H1 (cell line): ENCODE measurements around the gene ME3. TPM values are rescaled to one million over a fixed set of nuclear protein-coding genes. Genes with fewer than 3 reads are reported as not detected.

ENCODE experiments used
- CTCF ChIA-PET: fragments of 300-600 bp; sonication (Branson Sonifier 250); formaldehyde crosslinking; loops from one replicate; lab custom pipeline; 2021; ENCODE audit not compliant: partially characterized antibody; lab: Charles Lee
- POLR2A ChIA-PET: fragments of 300-600 bp; sonication (Branson Sonifier 250); formaldehyde crosslinking; loops from one replicate; lab custom pipeline; 2021; ENCODE audit warnings: inconsistent platforms; ENCODE audit not compliant: partially characterized antibody; lab: Charles Lee
- DNase-seq, 2 experiments: peaks; one replicate each; pipeline versions ENCODE4 v3.0.0 to v3.0.0-alpha.2; 2010 to 2022; ENCODE audit warnings: low spot score in 2 of 2, low read depth in 1 of 2, mixed read lengths in 1 of 2
- FAIRE-seq: peaks from 2 replicates; lab custom pipeline; 2011; peaks lifted over from hg19 to GRCh38; lab: Jason Lieb, UNC
- H2AFZ ChIP-seq: 2 replicates; pipeline ENCODE4 v1.8.1; 2012; ENCODE audit warnings: low read length, inconsistent platforms
- H2AK5ac ChIP-seq: 2 replicates; pipeline ENCODE4 v1.6.1; 2013; ENCODE audit warnings: low read depth, low read length
- H2BK120ac ChIP-seq: replicated peaks from 2 replicates; pipeline ENCODE3; 2013; ENCODE audit warnings: low read depth, low read length, inconsistent platforms
- H2BK12ac ChIP-seq: 2 replicates; pipeline ENCODE4 v1.6.1; 2013; ENCODE audit warnings: low read depth, low read length
- H2BK15ac ChIP-seq: 2 replicates; pipeline ENCODE4 v1.6.1; 2013; ENCODE audit warnings: low read length
- H2BK20ac ChIP-seq: 2 replicates; pipeline ENCODE4 v1.6.1; 2013; ENCODE audit warnings: low read length
- H2BK5ac ChIP-seq: 2 replicates; pipeline ENCODE4 v1.6.1; 2013; ENCODE audit warnings: low read depth, low read length
- H3K14ac ChIP-seq: 2 replicates; pipeline ENCODE4 v1.6.1; 2013; ENCODE audit warnings: inconsistent platforms; ENCODE audit not compliant: insufficient read length
- H3K18ac ChIP-seq: 2 replicates; pipeline ENCODE4 v1.6.1; 2013; ENCODE audit warnings: low read length; ENCODE audit errors: extremely low read depth
- H3K23ac ChIP-seq: 2 replicates; pipeline ENCODE4 v1.6.1; 2013; ENCODE audit warnings: inconsistent platforms; ENCODE audit not compliant: insufficient read length
- H3K23me2 ChIP-seq: 2 replicates; pipeline ENCODE4 v1.6.1; 2013; ENCODE audit warnings: low read depth, low read length
- H3K27ac ChIP-seq: 2 replicates; pipeline ENCODE4 v1.6.1; 2011; ENCODE audit warnings: low read depth, low read length, inconsistent platforms
- H3K27me3 ChIP-seq, 4 experiments: replicated peaks in 1 of 4; 1 replicate in 1 of 4; 2 replicates in 3 of 4; pipeline versions ENCODE4 v1.6.1 to v1.8.1; 2011 to 2013; ENCODE audit warnings: low read length in 3 of 4, mild to moderate bottlenecking in 3 of 4, inconsistent platforms in 2 of 4, mixed read lengths in 2 of 4, moderate library complexity in 1 of 4; ENCODE audit not compliant: control insufficient read depth in 3 of 4, insufficient read depth in 3 of 4; ENCODE audit errors: extremely low read depth in 1 of 4
- H3K36me3 ChIP-seq, 4 experiments: 2 replicates each; pipeline versions ENCODE4 v1.6.1 to v1.8.1; 2011 to 2013; ENCODE audit warnings: mild to moderate bottlenecking in 4 of 4, low read length in 3 of 4, moderate library complexity in 2 of 4, control low read depth in 1 of 4, inconsistent platforms in 1 of 4; ENCODE audit not compliant: insufficient read depth in 4 of 4, control insufficient read depth in 2 of 4
- H3K4ac ChIP-seq: replicated peaks from 2 replicates; pipeline ENCODE3; 2013; ENCODE audit warnings: low read length, low read depth, mixed read lengths, inconsistent platforms; ENCODE audit not compliant: insufficient read length
- H3K4me1 ChIP-seq, 4 experiments: replicated peaks in 1 of 4; 1 replicate in 1 of 4; 2 replicates in 3 of 4; pipeline versions ENCODE4 v1.6.1 to v1.8.1; 2011 to 2013; ENCODE audit warnings: low read length in 3 of 4, inconsistent platforms in 2 of 4, mixed read lengths in 1 of 4; ENCODE audit not compliant: insufficient read depth in 4 of 4, control insufficient read depth in 3 of 4
- H3K4me2 ChIP-seq, 2 experiments: 2 replicates each; pipeline versions ENCODE4 v1.6.1 to v1.8.1; 2011 to 2013; ENCODE audit warnings: low read depth in 2 of 2, low read length in 2 of 2, control low read depth in 1 of 2, inconsistent platforms in 1 of 2, mild to moderate bottlenecking in 1 of 2; ENCODE audit not compliant: insufficient read depth in 1 of 2
- H3K4me3 ChIP-seq, 4 experiments: fragments of 200-600, 300-600 bp in 1 of 4; sonication (generic), shearing (Covaris generic), sonication (Bioruptor Twin) in 1 of 4; 2 replicates each; pipeline versions ENCODE4 v1.5.1 to v1.8.1; 2011 to 2016; ENCODE audit warnings: low read length in 4 of 4, low read depth in 3 of 4, control low read depth in 2 of 4, inconsistent platforms in 2 of 4, mild to moderate bottlenecking in 2 of 4, mixed read lengths in 1 of 4, moderate library complexity in 1 of 4; ENCODE audit not compliant: insufficient read depth in 2 of 4; ENCODE audit errors: extremely low read depth in 1 of 4
- H3K56ac ChIP-seq: replicated peaks from 2 replicates; pipeline ENCODE3; 2013; ENCODE audit warnings: low read depth, mild to moderate bottlenecking, mixed read lengths, low read length, inconsistent platforms; ENCODE audit not compliant: insufficient read length
- H3K79me1 ChIP-seq: 2 replicates; pipeline ENCODE4 v1.6.1; 2013; ENCODE audit warnings: low read depth, low read length, control low read depth
- H3K79me2 ChIP-seq, 2 experiments: 2 replicates each; pipeline versions ENCODE4 v1.6.1 to v1.8.1; 2012 to 2013; ENCODE audit warnings: low read length in 2 of 2, mild to moderate bottlenecking in 2 of 2, inconsistent platforms in 1 of 2; ENCODE audit not compliant: insufficient read depth in 2 of 2, control insufficient read depth in 1 of 2
- H3K9ac ChIP-seq, 4 experiments: replicated peaks in 1 of 4; 1 replicate in 1 of 4; 2 replicates in 3 of 4; pipeline versions ENCODE4 v1.6.1 to v1.8.1; 2011 to 2013; ENCODE audit warnings: low read depth in 3 of 4, low read length in 3 of 4, control low read depth in 2 of 4, mild to moderate bottlenecking in 2 of 4, moderate library complexity in 2 of 4, inconsistent platforms in 1 of 4; ENCODE audit errors: extremely low read depth in 1 of 4
- H3K9me3 ChIP-seq, 2 experiments: 2 replicates each; pipeline versions ENCODE4 v1.6.1 to v1.8.1; 2012 to 2013; ENCODE audit warnings: mild to moderate bottlenecking in 2 of 2, moderate library complexity in 2 of 2, control low read depth in 1 of 2, inconsistent platforms in 1 of 2, low read depth in 1 of 2, low read length in 1 of 2, mixed read lengths in 1 of 2; ENCODE audit not compliant: insufficient read depth in 2 of 2
- H4K20me1 ChIP-seq, 2 experiments: replicated peaks in 1 of 2; 2 replicates each; pipeline versions ENCODE3 to v1.8.1; 2011 to 2013; ENCODE audit warnings: inconsistent platforms in 2 of 2, low read length in 2 of 2, mild to moderate bottlenecking in 1 of 2; ENCODE audit not compliant: insufficient read depth in 2 of 2, control insufficient read depth in 1 of 2
- H4K5ac ChIP-seq: 2 replicates; pipeline ENCODE4 v1.6.1; 2013; ENCODE audit warnings: low read length, low read depth, mixed read lengths, inconsistent platforms; ENCODE audit not compliant: insufficient read length
- H4K8ac ChIP-seq: 2 replicates; pipeline ENCODE4 v1.8.0; 2013; ENCODE audit warnings: mild to moderate bottlenecking, moderate library complexity, low read length, inconsistent platforms; ENCODE audit not compliant: insufficient read depth; ENCODE audit errors: extremely low read depth
- H4K91ac ChIP-seq: replicated peaks from 2 replicates; pipeline ENCODE3; 2013; ENCODE audit warnings: low read length, mixed read lengths, inconsistent platforms; ENCODE audit not compliant: insufficient read length
- ASH2L ChIP-seq: fragments of 200-600, 300-600 bp; sonication (generic); IDR thresholded peaks from one replicate; pipeline ENCODE4 v1.7.1; 2017; ENCODE audit warnings: low read length
- CBX8 ChIP-seq: fragments of 300-800, 300-1000 bp; sonication (generic); IDR thresholded peaks from 2 replicates; pipeline ENCODE4 v1.7.1; 2016; ENCODE audit warnings: low read depth, low read length, borderline replicate concordance
- CREB1 ChIP-seq: IDR thresholded peaks from 2 replicates; pipeline ENCODE4 v1.6.1; 2012; ENCODE audit warnings: inconsistent platforms
- EP300 ChIP-seq, 2 experiments: IDR thresholded peaks; 1 replicate in 1 of 2; 2 replicates in 1 of 2; pipeline ENCODE4 v1.6.1; 2011 to 2012; ENCODE audit warnings: low read depth in 2 of 2, low read length in 2 of 2, mild to moderate bottlenecking in 2 of 2, borderline replicate concordance in 1 of 2, inconsistent platforms in 1 of 2, moderate library complexity in 1 of 2
- EZH2 ChIP-seq: fragments of 200-600 bp; sonication (generic); IDR thresholded peaks from 2 replicates; pipeline ENCODE4 v1.7.1; 2012; ENCODE audit warnings: low read depth, mild to moderate bottlenecking, moderate library complexity, low read length, inconsistent platforms; ENCODE audit not compliant: severe bottlenecking
- POLR2A ChIP-seq, 2 experiments: IDR thresholded peaks; 1 replicate in 1 of 2; 2 replicates in 1 of 2; pipeline ENCODE4 v1.6.1; 2011; ENCODE audit warnings: low read depth in 2 of 2, low read length in 2 of 2, mild to moderate bottlenecking in 2 of 2; ENCODE audit errors: control extremely low read depth in 1 of 2
- POU5F1 ChIP-seq: IDR thresholded peaks from 2 replicates; pipeline ENCODE4 v1.6.1; 2011; ENCODE audit warnings: low read depth, mild to moderate bottlenecking, low read length, moderate library complexity
- RBBP5 ChIP-seq: IDR thresholded peaks from 2 replicates; pipeline ENCODE4 v1.7.1; 2012; ENCODE audit warnings: low read depth, mild to moderate bottlenecking, inconsistent platforms, low read length, moderate library complexity, borderline replicate concordance
- SP2 ChIP-seq: IDR thresholded peaks from 2 replicates; pipeline ENCODE4 v1.6.1; 2012; ENCODE audit warnings: mild to moderate bottlenecking, low read length, inconsistent platforms
- SUZ12 ChIP-seq: fragments of 200-600 bp; sonication (generic); IDR thresholded peaks from 2 replicates; pipeline ENCODE4 v1.6.1; 2012; ENCODE audit warnings: mild to moderate bottlenecking, inconsistent platforms, low read length, moderate library complexity, mixed read lengths
- TBP ChIP-seq: IDR thresholded peaks from 2 replicates; pipeline ENCODE4 v1.6.1; 2011; ENCODE audit warnings: low read depth, low read length, improper control_type of control experiment
- TCF12 ChIP-seq: IDR thresholded peaks from 2 replicates; pipeline ENCODE4 v1.6.1; 2011; ENCODE audit warnings: low read depth, mild to moderate bottlenecking, low read length
- TEAD4 ChIP-seq: IDR thresholded peaks from 2 replicates; pipeline ENCODE4 v1.6.1; 2012; ENCODE audit warnings: low read depth, low read length, inconsistent platforms, mixed read lengths
- YY1 ChIP-seq: IDR thresholded peaks from 2 replicates; pipeline ENCODE4 v1.6.1; 2011; ENCODE audit warnings: low read depth, mild to moderate bottlenecking, low read length
- WGBS, 2 experiments: shearing (Covaris generic) in 1 of 2; methylation state at CpG; one replicate each; pipeline versions ENCODE4 v1.1.6 to v1.1.7; 2013 to 2015; ENCODE audit warnings: low lambda C conversion rate in 2 of 2, mixed read lengths in 2 of 2, inconsistent platforms in 1 of 2, low coverage in 1 of 2, missing lambda C conversion rate in 1 of 2; ENCODE audit not compliant: insufficient replicate concordance in 2 of 2, insufficient coverage in 1 of 2, insufficient read length in 1 of 2; ENCODE audit errors: extremely low coverage in 1 of 2, missing lambda C conversion rate in 1 of 2; 5-methylcytosine and 5-hydroxymethylcytosine counted together
- polyA plus RNA-seq, 7 experiments: library from polyadenylated mRNA; depleted of rRNA in 3 of 7; stranded (reverse) in 5 of 7; unstranded in 2 of 7; fragments of >200 nt in 5 of 7; fragments of 200-250 nt in 2 of 7; gene quantifications; 1 replicate in 5 of 7; 2 replicates in 1 of 7; 4 replicates in 1 of 7; pipeline versions ENCODE4 v1.2.1 to v1.2.3, GENCODE V29; 2011 to 2013; ENCODE audit warnings: missing spikeins in 2 of 7, mixed read lengths in 2 of 7
- total RNA-seq: library from RNA; stranded (reverse); fragmentation: NEBNext Ultra II Directional; extraction: Animal tissue kit (Norgen Biotek cat#: 25700); gene quantifications from 2 replicates; pipeline ENCODE4 v1.2.1, GENCODE V29; 2021

The ME3 gene
- total and polyA plus RNA-seq, 2 of the 8 experiments (the other 6 are each of a cell fraction or from before 2014, with no cell fraction given): 1.5 to 2.8 TPM

DNA sequence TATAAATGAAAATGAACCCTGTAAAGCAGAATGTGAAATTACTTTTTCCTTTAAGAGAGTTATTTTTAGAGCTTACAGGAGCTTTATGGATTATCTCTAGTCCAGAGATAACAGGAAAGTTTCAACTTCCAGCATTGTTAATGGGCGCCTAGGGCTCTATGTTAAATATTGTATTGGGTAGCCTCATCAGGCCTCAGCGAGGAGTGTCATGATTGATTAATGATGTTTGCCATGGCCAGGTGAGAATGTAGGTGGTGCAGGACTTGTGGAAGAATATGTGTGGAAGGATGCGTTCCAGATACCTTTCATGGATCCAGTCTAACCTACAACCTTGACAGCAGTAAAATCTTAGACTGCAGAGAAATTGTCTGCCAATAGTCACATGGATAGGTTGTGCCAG lies 50.6 kb downstream of the ME3 start:
- TF ChIP-seq SP2: no peak
- TF ChIP-seq CBX8: no peak
- no peak for TF ChIP-seq POU5F1
- no peak for TF ChIP-seq POLR2A (IDR thresholded peaks at IDR 0.05; ENCODE audit: control extremely low read depth in 1 of 2, low read depth in 2 of 2, low read length in 2 of 2)
- TF ChIP-seq YY1: no peak
- no peak for TF ChIP-seq RBBP5
- no peak for TF ChIP-seq CREB1
- no peak for TF ChIP-seq EZH2
- TF ChIP-seq EP300 (IDR thresholded peaks at IDR 0.05; ENCODE audit: borderline replicate concordance in 1 of 2, low read depth in 2 of 2, low read length in 2 of 2): no peak
- TF ChIP-seq ASH2L: no peak
- no peak for TF ChIP-seq SUZ12
- TF ChIP-seq TBP: no peak
- TF ChIP-seq TCF12: no peak
- no peak for TF ChIP-seq TEAD4
- H3K4me2 ChIP-seq: no peak overlapping the region
- no peak overlapping the region for H4K91ac ChIP-seq
- no peak overlapping the region for H2BK15ac ChIP-seq
- H3K4me3 ChIP-seq: no peak overlapping the region
- ChIA-PET CTCF (interaction anchor here (1.0 to 7.1 kb wide), 2 partner anchors 13 to 50 kb away, joined by 3 to 54 read pairs; no protein-coding TSS in a partner anchor), POLR2A (no interaction called here)
- 92% methylated on average over 3 of the region's 3 CpGs; no CpG with 5 or more reads in 1 of the 2 experiments for WGBS, 2 experiments
- no peaks in the 10 kb centered on the region for H3K79me1 ChIP-seq
- no peak overlapping the region for H3K23ac ChIP-seq
- no peak overlapping the region for H3K9ac ChIP-seq
- H3K18ac ChIP-seq: no peak overlapping the region
- peaks cover 0 to 3% (median 1%) of the 10 kb centered on the region in 4 experiments; a peak in 2 of 7 replicates for H3K4me1 ChIP-seq
- no peak overlapping the region for H3K27ac ChIP-seq
- H3K27me3 ChIP-seq: no peaks in the 10 kb centered on the region
- H4K20me1 ChIP-seq: no peaks in the 10 kb centered on the region
- no peaks in the 10 kb centered on the region for H3K79me2 ChIP-seq
- FAIRE-seq (no peak), DNase-seq (no peak)
- H3K23me2 ChIP-seq: no peaks in the 10 kb centered on the region
- 0 out of 2 replicates have a peak overlapping the region, but pooled peaks have one; percentile 15 for H2BK20ac ChIP-seq
- no peak overlapping the region for H2AFZ ChIP-seq
- no peak overlapping the region for H3K56ac ChIP-seq
- no peak overlapping the region for H3K4ac ChIP-seq
- H3K14ac ChIP-seq: no peak overlapping the region
- no peak overlapping the region for H2BK120ac ChIP-seq
- no peaks in the 10 kb centered on the region for H3K9me3 ChIP-seq
- H3K36me3 ChIP-seq: no peaks in the 10 kb centered on the region
- H2AK5ac ChIP-seq: no peak overlapping the region
- H4K5ac ChIP-seq: no peak overlapping the region
- H2BK5ac ChIP-seq: no peak overlapping the region
- H4K8ac ChIP-seq: no peak overlapping the region
- H2BK12ac ChIP-seq: no peak overlapping the region
